ENCODE data around the gene B3GNT3.

The B3GNT3 gene

DNA sequence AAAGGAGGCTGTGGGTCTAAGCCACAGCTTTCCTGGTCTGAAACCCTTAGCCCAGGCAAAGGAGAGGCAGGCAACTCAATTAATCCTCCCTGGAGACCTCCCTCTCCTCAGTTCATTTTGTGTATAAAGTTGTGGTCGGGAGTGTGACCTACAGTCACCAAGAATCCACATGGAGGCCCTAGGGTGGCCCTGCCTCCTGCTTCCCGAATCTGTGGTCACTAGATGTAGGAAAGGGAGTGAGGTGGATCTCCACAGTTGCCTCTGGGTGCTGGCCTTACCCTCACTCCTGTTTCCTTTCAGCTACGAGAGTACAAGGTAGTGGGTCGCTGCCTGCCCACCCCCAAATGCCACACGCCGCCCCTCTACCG, 66.0 kb downstream of the B3GNT3 start:
- no peak for DNase-seq (ENCODE audit: low spot score)

DNA sequence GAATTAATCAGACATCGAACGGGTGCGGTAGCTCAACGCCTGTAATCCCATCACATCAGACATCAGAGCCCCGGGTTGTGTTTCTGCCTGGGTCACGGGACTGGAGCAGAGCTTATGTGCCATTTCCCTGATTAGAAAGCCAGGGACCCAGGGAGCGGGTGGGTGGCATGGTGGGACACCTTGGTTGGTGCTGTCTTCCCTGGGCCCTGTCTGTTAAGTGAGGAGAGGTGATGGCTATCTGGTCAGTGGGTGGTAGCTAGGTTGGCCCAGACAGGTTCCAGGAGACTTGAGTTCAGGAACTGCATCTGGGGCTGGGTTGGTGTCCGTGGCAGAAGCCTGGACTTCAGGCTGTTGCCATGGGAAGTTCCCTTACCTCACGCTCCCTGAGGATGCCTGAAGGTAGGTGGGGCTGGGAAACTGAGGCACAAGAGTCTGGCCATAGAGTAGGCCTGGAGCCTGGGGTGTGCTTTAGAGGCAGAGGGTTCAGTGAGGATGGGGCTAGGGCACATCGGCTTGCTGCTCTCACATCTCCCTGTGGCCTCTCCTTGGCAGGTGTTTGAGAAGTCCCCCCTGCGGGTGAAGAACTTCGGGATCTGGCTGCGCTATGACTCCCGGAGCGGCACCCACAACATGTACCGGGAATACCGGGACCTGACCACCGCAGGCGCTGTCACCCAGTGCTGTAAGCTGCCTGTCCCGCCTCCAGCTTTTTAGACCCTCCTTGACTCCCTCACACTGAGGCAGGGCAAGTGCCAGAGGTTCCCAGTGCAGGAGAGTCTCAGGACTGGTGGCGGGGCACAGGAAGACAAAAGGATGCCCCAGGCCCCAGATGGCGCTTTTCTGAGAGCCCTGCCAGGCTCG, 66.8 kb downstream of the B3GNT3 start:
- no peak for DNase-seq (ENCODE audit: low spot score)

GRCh38 chr19:17862711-17863519, 68.0 kb downstream of the B3GNT3 start:
- DNase-seq (ENCODE audit: low spot score): no peak
